Gastroesophageal sphincter (tissue), 3 donors: ENCODE data around the gene CACNA1C.

Experiments used
- POLR2A ChIP-seq, 2 donors: fragments of 450-650 bp; IDR thresholded peaks; one replicate each; pipeline ENCODE4 v1.6.1; 2017; ENCODE audit warnings: antibody characterized with exemption in 2 of 2, mild to moderate bottlenecking in 2 of 2, moderate library complexity in 1 of 2
- POLR2AphosphoS5 ChIP-seq: sonication (generic); formaldehyde crosslinking; IDR thresholded peaks from one replicate; pipeline ENCODE4 v1.6.1; 2017; ENCODE audit warnings: antibody characterized with exemption
- TF ChIP-seq, protein P1 (sequence below), 4 experiments: fragments of 200-600 bp in 2 of 4; fragments of 450-650 bp in 2 of 4; sonication (generic) in 1 of 4; IDR thresholded peaks; one replicate each; pipeline ENCODE4 v1.5.1; 2017 to 2019; ENCODE audit warnings: antibody characterized with exemption in 4 of 4, mild to moderate bottlenecking in 2 of 4, moderate library complexity in 2 of 4

DNA sequence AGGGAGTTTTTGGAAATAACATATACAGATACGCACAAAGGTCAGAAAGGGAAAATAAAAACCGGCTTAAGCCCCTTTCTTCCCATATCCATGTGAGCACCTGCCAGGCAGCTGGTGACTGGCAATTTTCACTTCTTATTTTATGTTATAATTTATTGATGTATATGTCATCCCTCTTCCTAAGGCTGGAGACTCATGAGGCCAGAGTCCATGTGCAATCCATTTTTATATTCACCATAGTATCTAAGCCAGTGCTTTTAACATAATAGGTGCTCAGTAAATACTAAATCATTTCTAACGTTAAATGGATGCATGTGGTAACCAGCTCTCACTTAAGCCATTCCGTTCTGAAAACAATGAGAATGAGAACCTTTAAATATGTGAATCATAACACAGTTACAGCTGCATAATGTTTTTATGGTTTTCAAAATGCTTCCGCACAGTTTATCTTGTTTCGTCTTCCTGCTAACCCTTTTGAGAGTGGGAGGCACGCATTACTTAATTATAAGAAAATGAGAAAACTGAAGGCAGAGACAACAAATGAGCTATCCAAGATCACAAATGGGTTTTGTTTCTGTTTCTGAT is 178.3 kb downstream of the CACNA1C start:
- TF ChIP-seq, protein P1, sequence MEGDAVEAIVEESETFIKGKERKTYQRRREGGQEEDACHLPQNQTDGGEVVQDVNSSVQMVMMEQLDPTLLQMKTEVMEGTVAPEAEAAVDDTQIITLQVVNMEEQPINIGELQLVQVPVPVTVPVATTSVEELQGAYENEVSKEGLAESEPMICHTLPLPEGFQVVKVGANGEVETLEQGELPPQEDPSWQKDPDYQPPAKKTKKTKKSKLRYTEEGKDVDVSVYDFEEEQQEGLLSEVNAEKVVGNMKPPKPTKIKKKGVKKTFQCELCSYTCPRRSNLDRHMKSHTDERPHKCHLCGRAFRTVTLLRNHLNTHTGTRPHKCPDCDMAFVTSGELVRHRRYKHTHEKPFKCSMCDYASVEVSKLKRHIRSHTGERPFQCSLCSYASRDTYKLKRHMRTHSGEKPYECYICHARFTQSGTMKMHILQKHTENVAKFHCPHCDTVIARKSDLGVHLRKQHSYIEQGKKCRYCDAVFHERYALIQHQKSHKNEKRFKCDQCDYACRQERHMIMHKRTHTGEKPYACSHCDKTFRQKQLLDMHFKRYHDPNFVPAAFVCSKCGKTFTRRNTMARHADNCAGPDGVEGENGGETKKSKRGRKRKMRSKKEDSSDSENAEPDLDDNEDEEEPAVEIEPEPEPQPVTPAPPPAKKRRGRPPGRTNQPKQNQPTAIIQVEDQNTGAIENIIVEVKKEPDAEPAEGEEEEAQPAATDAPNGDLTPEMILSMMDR (IDR thresholded peaks at IDR 0.05): no peak
- TF ChIP-seq POLR2A (IDR thresholded peaks at IDR 0.05): no peak
- TF ChIP-seq POLR2AphosphoS5: no peak
